Right lobe of liver (tissue), 4 donors: ENCODE data around the gene OR2C3.

Source experiments
- CTCF ChIP-seq, 4 donors: fragments of 200-600 bp in 3 of 4; fragments of 450-650 bp in 1 of 4; IDR thresholded peaks; one replicate each; pipeline versions ENCODE4 v1.5.1 to v1.8.0; 2016 to 2022; ENCODE audit warnings: antibody characterized with exemption in 4 of 4, mild to moderate bottlenecking in 2 of 4
- POLR2A ChIP-seq: fragments of 450-650 bp; IDR thresholded peaks from one replicate; pipeline ENCODE4 v1.6.1; 2017; ENCODE audit warnings: antibody characterized with exemption, mild to moderate bottlenecking
- donor health status: DM: no; HTN: no; CAD: no.
- donor health status: DM: no; HTN: no; CAD: no.
- donor health status: DM: no; HTN: yes; CAD: no.

- no peak for TF ChIP-seq CTCF (IDR thresholded peaks at IDR 0.05)
- no peak for TF ChIP-seq POLR2A
Measured at GRCh38 chr1:247493106-247493505, 43.1 kb downstream of the OR2C3 start.
